Ramos (cell line): ENCODE results near the gene SHLD3.
"Not testable (repeated sequence)": the region's sequence is repeated elsewhere in the genome, so short reads cannot be mapped to it uniquely, and the experiment has no call there.

Experiments used
- in situ Hi-C: fragments of 300-500 bp; cut with MboI; formaldehyde crosslinking; loops from one replicate; pipeline ENCODE4 v1.14.3; 2022; ENCODE audit warnings: low sequenced_read_pairs; ENCODE audit not compliant: unreplicated experiment

SHLD3 gene, protein sequence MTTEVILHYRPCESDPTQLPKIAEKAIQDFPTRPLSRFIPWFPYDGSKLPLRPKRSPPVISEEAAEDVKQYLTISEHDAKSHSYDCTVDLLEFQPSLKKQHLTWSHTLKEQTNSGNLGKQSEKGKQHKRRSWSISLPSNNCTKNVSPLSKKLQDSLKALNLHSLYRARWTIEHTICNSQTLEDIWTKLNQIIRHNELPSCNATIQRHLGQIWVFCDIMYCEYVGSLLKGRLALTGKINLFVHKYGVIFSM

DNA sequence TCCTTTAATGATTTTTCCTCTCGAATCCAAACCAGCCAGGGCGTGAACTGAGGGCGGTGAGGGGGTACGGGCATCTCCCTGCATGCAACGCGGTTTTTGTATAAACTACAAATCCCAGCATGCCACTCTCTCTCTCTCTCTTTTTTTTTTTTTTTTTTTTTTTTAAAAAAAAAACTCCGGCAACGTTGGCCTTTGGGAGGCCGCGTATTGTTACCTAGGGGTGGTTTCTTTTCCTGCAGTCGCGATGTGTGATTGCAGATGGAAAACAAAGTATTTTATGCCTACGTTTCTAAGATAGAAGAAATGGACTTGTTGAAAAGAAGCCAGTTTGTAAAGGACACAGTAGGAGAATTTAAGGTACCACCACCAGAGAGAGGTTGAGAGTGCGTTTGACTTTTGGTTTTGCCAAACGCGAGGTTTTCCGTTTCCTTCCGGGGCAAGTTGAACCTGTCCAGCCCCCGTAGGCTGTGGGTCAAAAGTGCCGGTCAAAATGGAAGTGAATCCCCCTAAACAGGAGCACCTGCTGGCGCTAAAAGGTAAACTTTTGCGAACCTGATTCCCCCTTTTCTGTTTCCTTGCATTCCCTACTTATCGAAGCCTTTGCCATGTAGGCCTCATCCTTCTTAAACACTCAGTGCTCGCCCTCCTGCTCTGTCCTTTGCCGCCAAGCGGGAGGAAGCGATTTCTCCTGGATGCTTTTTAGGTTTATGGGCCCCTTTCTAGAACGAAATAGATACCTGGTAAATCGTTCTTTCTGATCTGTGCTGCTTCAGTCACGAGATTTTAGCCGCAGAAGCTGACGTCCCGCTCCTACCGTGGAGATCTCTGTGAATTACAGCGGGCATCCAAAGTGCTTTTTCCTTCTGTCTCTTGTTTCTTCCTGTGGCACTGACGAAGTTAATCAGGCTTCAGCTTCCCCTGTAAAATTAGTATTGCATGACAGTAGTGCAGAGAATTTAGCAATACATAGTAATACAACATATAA, at the start of gene SHLD3, which contains the start of gene TRAPPC13:
Gene SHLD3 (plus strand): TSS at position 457 of the 985 bp plus-strand sequence. CDS start 4,561 bp downstream, outside the sequence.
Gene TRAPPC13 (plus strand): TSS at position 457 of the 985 bp plus-strand sequence. CDS start 34 bp downstream, at position 491.
- in situ Hi-C loops, result no loop called here

DNA sequence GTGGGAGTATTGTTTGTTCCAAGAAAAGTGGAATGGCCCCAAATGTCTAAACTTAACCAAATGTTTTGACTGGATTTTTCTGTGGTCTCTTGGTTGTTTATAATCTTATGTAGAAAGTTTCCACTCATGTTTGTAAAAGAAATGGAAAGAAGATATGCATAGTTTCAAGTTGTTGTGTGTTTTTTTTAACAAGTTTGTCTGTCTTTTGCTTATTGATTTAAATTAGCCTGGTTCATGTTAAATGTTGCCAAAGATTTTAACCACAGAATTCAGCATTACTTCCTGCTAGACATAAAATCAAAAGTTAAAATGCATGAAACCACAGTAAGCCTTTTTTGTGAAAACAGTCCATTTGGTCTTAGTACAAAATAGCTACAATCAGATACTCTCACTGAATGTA, 47.7 kb upstream of the SHLD3 start:
- in situ Hi-C loops, result no loop called here

DNA sequence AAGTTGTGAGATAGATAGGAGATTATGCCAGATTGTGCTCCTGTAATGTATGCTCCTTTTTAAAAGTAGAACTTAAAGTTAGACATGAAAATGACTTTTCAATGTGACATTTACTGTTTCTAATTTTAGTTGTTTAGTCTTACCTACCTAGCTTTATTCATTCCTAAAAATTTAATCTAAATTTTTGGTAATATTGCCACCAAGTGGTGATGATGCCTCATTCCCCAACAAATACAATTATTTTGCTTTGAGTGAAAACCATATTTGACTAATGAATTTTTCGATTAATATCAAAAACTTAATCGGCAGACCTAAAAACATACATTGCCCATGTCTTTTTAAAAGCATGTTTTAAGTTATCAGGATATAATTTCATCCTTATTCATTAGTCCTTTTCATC, 36.1 kb upstream of the SHLD3 start:
- in situ Hi-C loops, result no loop called here

DNA sequence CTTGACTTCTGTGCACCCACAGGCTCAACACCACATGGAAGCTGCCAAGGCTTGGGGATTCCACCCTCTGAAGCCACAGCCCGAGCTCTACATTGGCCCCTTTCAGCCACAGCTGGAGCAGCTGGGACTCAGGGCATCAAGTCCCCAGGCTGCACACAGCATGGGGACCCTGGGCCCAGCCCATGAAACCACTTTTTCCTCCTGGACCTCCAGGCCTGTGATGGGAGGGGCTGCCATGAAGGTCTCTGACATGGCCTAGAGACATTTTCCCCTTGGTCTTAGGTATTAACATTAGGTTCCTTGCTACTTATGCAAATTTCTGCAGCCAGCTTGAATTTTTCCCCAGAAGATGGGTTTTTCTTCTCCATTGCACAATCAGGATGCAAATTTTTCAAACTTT, 23.1 kb upstream of the SHLD3 start:
- in situ Hi-C loops, result not testable (repeated sequence)

DNA sequence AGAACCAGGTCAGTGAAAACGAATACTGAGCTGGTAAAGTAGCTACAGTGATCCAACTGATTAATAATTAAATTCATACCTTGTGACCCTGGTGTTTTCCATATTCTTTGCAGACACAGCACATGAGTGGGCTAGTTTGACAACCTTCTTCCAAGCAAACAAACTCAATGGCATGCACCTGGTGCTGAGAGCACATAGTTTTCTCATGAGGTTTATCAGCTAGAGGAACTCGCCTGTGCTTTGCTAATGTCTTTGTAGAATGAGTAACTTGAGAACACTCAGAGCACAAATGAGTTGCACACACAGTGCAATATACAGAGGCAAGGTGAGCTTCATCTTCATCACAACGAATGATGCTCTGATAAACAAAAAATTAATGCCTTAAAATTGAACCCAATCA, 13.3 kb upstream of the SHLD3 start:
- in situ Hi-C loops, result no loop called here

DNA sequence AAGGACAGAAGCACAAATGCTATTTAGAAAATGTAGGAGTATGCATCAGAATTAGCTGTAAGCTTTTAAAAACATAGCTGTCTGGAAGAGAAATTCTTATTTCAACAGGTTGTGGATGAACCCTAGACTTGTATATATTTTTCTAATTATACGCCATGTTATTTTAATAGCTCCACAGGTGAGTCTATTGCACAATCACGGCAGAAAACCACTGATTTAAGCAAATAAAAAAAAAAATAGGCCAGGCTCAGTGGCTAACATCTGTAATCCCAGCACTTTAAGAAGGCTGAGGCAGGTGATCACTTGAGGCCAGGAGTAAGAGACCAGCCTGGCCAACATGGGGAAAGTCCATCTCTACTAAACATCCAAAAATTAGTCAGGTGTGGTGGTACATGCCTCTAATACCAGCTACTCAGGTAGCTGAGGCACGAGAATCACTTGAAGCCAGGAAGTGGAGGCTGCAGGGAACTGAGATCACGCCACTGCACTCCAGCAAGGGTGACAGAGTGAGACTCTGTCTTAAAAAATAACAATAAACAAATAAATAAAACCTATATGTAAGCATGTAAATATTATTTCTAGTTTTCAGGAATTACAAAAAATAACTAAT, 12.4 kb upstream of the SHLD3 start:
- in situ Hi-C loops, result no loop called here

DNA sequence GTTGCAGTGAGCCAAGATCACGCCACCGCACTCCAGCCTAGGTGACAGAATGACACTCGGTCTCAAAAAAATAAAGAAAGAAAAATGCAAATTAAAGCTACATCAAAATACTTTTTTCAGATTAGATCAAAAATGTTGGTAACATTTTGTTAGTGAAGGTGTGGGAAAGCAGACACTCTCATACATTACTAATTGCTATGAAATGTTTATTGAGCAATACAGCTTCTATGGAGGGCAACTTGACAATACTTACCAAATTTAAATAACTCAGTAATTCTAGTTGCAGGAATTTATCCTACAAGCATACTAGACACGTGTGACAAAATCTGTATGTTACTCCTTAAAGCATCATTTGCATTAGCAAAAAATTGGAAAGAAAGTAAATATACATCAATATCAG, 4.8 kb upstream of the SHLD3 start:
- in situ Hi-C loops, result no loop called here

DNA sequence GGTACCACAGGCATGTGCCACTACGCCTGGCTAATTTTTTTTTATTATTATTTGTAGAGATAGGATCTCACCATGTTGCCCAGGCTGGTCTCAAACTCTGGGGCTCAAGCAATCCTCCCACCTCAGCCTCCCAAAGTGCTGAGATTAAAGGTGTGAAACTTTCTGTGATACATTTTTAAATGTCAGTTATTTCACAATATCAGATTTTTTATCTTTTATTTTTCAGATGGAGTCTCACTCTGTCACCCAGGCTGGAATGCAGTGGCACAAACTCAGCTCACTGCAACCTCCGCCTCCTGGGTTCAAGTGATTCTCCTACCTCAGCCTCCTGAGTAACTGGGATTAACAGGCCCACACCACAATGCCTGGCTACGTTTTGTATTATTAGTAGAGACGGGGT, 2.9 kb upstream of the SHLD3 start:
- in situ Hi-C loops, result not testable (repeated sequence)

DNA sequence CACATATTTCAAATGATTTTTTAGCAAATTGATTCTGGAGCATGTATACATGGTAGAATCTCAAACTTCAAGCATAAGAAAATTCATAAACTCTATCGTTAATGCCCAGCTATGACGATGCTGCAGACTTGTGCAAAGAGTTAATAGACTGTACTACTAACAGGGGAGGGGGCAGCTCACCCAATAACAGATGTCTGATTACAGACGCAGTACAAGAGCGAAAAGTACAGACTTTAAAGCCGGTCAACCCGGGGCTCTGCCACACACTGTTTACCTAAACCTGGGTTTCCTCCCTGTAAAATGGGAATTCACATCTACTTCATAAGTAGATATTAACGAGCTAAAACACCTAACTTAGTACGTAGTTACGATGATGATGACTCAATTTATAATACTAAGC, 1.3 kb upstream of the SHLD3 start:
- in situ Hi-C loops, result no loop called here

DNA sequence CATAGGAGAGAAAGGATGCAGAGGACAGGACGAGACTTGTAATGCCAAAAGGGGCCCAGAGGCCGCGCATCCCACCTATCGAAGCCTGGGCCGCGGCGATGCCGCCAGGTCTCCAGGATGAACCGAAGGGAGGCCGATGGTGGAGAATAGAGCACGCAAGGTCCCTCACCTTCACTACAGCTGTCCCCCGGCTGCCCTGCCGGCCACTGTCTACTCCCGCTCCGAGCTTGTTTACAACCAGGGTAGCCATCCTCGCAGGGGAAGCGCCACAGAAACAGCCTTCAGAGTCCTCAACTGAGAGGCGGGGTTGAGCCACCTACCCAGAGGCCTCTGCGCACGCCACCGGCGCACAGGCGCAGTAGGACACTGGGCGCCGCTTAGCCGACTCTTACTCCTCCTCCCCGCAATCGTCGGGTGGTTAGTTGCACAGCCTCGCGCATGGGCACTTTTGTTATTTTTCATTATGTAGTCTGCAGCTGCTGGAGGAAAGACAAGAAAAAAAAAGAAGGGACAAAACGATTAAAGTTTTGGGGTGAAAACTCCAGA, 729 bp upstream of the SHLD3 start, which contains the start of gene TRIM23:
Gene TRIM23 (minus strand): TSS at position 309 of the 546 bp plus-strand sequence. CDS start 59 bp downstream, at position 250.
- in situ Hi-C loops, result no loop called here

DNA sequence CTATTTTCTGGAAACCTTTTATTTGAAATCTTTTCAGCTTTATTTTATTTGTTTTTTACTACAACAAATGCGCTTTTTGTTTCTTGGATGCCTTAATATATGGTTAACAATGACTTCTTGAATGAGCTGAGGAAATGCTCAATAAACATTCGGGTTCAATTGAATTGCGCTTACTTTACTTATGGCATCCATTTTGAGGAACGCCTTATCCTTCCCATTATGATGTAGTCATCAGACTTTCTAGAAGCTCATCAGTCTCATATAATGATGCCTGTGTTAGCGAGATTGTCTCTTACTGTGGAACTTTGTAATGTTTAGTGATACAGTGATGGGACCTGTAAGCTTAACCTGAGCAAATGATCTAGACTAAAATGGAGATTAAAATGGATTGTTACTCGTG, 916 bp downstream of the SHLD3 start:
- in situ Hi-C loops, result no loop called here

DNA sequence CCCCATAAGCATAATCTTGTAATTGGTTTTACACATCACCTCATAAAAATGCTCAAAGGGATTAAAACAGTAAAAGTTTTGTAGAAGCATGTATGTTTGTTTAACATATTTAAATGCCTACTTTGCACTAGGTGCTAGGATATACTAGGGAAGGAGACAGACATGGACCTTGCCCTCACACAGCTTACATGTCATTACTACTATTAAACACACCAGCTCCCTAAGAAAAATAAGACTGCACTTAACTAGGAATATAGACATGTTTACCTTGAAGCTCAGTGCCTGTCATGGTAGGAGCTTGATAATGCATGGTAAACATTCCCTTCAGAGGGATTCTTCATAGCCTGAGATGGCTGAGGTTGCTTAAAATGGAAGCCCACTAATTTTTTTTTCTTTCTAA, 6.2 kb downstream of the SHLD3 start:
- in situ Hi-C loops, result no loop called here

DNA sequence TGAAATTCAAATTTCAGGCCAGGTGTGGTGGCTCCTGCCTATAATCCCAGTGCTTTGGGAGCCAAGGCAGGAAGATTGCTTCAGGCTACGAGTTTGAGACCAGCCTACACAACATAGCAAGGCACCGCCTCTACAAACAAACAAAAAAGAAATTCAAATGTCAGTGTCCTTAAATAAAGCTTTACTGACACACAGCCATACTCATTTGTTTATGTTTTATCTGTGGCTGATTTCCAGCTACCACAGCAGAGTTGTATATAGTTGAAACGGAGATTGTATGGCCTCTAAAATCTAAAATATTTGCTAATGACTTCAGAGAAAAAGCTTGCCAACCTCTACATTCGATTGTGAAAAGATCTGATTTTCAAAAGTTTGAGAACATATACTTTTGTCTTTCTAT, 15.4 kb downstream of the SHLD3 start:
- in situ Hi-C loops, result no loop called here

DNA sequence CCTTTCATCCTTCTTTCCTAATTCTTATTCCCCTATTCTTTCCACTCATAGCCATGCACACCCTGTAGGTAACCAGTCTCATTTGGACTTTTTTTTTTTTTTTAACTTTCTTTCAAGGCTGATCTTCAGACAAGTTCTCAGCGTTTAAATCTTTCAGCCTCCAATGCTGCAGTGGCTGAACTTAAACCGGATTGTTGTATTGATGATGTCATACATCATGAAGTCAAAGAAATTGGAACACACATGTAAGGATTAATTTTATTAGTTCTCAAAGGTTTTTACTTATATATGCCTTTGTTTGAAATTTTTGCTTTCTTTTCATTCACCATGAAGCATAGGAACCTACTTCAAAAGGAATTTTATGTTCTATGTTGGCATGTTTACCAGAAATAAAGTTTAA, 22.1 kb downstream of the SHLD3 start:
- in situ Hi-C loops, result no loop called here

DNA sequence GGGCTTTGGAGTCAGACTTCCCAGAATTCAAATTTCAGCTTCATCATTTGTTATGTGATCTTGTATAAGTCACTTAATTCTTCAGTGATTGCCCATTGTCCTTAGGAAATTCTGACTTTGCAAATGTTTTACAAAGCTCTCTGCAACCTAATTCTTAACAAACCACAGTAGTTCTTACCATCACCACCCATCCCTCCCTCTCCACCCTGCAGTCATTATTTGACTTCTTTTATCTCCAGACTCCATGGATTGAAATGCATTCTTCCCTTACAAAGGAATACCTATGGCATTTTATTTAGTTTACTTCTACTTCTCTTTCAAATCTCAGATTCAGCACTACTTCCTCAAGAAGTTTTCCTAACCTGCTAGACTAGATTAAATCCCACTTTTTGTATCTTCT, 23.1 kb downstream of the SHLD3 start:
- in situ Hi-C loops, result no loop called here

DNA sequence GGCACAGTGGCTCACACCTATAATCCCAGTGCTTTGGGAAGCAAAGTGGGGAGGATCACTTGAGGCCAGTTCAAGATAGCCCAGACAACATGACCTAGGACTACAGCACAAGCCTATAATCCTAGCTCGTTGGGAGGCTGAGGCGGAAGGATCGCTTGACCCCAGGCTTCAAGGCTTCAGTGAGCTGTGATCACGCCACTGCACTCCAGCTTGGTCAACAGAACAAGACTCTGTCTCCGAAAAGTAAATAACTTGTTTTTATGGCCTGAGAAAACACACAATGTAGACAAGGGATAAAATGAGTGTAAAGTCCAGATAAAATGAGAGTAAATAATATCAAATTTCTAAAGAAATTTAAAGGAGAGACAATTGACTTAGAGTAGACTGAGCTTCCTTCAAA, 26.3 kb downstream of the SHLD3 start:
- in situ Hi-C loops, result no loop called here

DNA sequence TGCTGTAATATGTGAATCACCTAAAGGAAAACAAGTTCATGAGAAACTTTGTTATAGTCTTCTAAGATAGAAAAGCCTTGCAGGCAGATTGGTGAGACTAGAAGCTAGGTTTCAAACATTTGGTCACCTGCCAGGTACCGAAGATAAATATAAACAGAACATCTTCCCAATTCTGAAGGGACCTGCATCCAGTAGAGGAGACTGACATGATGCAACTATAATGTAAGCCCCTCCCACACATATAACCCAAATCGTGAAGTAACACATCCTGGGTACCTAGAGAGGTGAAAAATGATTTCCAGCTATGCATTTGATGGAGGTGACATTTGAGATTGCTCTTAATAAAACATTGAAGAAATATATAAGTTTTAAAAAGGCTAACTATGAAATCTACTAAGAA, 29.9 kb downstream of the SHLD3 start:
- in situ Hi-C loops, result no loop called here

DNA sequence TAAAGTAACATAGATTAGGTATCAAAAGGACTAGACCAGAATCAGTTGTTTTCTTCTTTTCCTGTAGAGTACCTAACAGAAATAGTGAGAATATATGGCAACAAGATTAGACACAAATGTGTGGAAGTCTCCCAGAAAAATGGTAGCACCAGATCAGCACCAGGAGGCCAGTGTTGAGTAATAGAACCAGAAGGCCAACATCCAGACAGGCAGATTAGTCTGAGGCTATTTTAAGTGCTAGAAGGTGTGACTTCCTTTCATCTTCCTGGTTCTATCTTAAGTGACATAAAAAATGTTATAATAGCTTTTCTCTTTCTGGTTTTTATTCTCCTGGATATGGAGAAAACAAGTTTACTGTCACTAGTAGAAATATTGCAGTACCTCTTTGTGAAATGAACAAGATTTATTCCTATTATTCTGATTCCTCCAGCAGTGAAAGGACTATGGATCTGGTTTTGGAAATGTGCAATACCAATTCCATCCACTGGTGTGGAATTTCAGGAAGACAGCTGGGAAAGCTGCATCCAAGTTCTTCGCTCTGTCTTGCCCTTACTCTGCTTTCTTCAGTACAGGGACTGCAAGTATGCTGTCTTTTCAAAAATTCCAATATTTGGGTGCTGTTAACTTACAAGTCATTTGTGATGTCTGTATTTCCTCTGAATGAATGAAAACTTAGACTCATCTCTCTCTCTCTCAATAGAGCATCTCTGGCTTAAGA, 39.1 kb downstream of the SHLD3 start:
- in situ Hi-C loops, result no loop called here

DNA sequence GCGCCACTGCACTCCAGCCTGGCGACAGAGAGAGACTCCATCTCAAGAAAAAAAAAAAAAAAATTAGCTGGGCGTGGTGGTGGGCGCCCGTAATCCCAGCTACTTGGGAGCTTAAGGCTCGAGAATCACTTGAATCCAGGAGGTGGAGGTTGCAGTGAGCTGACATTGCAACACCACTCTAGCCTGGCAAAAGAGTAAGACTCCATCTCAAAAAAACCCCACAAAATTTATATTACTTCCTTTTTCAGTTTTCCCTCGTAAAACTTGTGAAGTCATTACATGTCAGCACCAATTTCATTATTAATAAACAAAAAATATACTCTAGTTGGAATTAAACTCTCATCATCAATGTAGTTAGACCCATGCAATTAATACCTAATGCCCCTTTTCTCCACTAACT, 43.9 kb downstream of the SHLD3 start:
- in situ Hi-C loops, result no loop called here

DNA sequence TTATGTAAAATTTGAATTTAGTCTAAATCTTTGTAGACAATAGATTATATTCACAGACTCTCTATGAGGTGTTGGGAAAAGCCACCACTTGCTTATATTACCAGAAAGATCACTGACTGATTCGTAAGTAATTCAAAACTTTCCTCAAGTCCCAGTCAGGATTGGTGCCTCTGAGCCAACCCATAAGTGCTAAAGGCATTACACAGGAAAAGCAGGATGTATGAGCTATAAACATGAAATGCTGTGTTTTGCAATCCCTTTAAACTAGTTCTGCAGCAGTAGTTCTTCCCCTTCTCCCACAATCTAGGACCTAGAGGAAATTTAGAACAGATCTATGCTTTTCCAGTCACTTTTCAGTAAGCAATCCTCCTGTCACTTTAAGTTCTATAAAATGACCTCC, 48.0 kb downstream of the SHLD3 start:
- in situ Hi-C loops, result no loop called here
